CD4-positive, alpha-beta T cell (primary cell): Measurements from ENCODE around the gene CKLF. TPM values are rescaled to one million over a fixed set of nuclear protein-coding genes. Genes with fewer than 3 reads are reported as not detected.

ENCODE experiments used
- ATAC-seq: fragments of 200-7000 bp; cut with Tn5 transposase; one replicate; pipeline ENCODE4 v1.10.0; 2022; ENCODE audit warnings: mild to moderate bottlenecking; ENCODE audit not compliant: poor library complexity
- CTCF ChIA-PET: fragments of 350-600 bp; sonication (Branson Sonifier 250); formaldehyde crosslinking; loops from one replicate; lab custom pipeline; 2021; ENCODE audit warnings: antibody characterized with exemption, inconsistent platforms; lab: Charles Lee
- POLR2A ChIA-PET: fragments of 350-600 bp; sonication (Branson Sonifier 250); formaldehyde crosslinking; loops from one replicate; lab custom pipeline; 2021; ENCODE audit warnings: antibody characterized with exemption, inconsistent platforms; lab: Charles Lee
- DNase-seq, 14 experiments: peaks; one replicate each; pipeline ENCODE4 v3.0.0-alpha.2; 2013 to 2020; ENCODE audit warnings: mixed read lengths in 2 of 14
- H3K27ac ChIP-seq, 2 donors: one replicate each; pipeline versions ENCODE4 v1.5.1 to v1.7.0; 2013; ENCODE audit warnings: low read length in 2 of 2, low read depth in 1 of 2, mild to moderate bottlenecking in 1 of 2
- H3K27me3 ChIP-seq, 2 experiments: 1 replicate in 1 of 2; 2 replicates in 1 of 2; pipeline versions ENCODE4 v1.6.1 to v1.7.0; 2013; ENCODE audit warnings: low read length in 2 of 2, control low read depth in 1 of 2, mild to moderate bottlenecking in 1 of 2, moderate library complexity in 1 of 2; ENCODE audit not compliant: insufficient read depth in 2 of 2, control insufficient read depth in 1 of 2
- H3K36me3 ChIP-seq: one replicate; pipeline ENCODE4 v1.6.1; 2013; ENCODE audit warnings: low read length, control low read depth; ENCODE audit not compliant: insufficient read depth
- H3K4me1 ChIP-seq: one replicate; pipeline ENCODE4 v1.6.1; 2013; ENCODE audit warnings: low read length, control low read depth; ENCODE audit not compliant: insufficient read depth
- H3K4me3 ChIP-seq: one replicate; pipeline ENCODE4 v1.5.1; 2013; ENCODE audit warnings: mild to moderate bottlenecking, low read length, moderate library complexity
- H3K9me3 ChIP-seq, 2 experiments: 1 replicate in 1 of 2; 2 replicates in 1 of 2; pipeline versions ENCODE4 v1.6.1 to v1.7.0; 2013; ENCODE audit warnings: low read length in 2 of 2, mild to moderate bottlenecking in 2 of 2, control low read depth in 1 of 2, moderate library complexity in 1 of 2; ENCODE audit not compliant: control insufficient read depth in 1 of 2, insufficient read depth in 1 of 2
- H3K27ac Mint-ChIP-seq: one replicate; pipeline ENCODE4 v1.8.0; 2020; ENCODE audit warnings: mixed read lengths
- H3K27me3 Mint-ChIP-seq: one replicate; pipeline ENCODE4 v1.8.0; 2021; ENCODE audit warnings: mixed read lengths
- H3K36me3 Mint-ChIP-seq: one replicate; pipeline ENCODE4 v1.8.0; 2021; ENCODE audit warnings: low read depth, mixed read lengths
- H3K4me1 Mint-ChIP-seq: one replicate; pipeline ENCODE4 v1.8.0; 2021; ENCODE audit warnings: low read depth, mixed read lengths
- H3K4me3 Mint-ChIP-seq: one replicate; pipeline ENCODE4 v1.8.0; 2020; ENCODE audit warnings: mild to moderate bottlenecking, mixed read lengths
- H3K9me3 Mint-ChIP-seq: one replicate; pipeline ENCODE4 v1.8.0; 2020; ENCODE audit warnings: mixed read lengths
- intact Hi-C, 2 experiments: fragments of 100-400 bp; cut with DNase I in 1 of 2; cut with micrococcal nuclease in 1 of 2; formaldehyde crosslinking; loops; one replicate each; pipeline versions ENCODE4 v1.15.1 to v1.9.0; 2023 to 2025; cut with DNase I, micrococcal nuclease
- total RNA-seq, 174 experiments: library from RNA in 2 of 174; stranded (reverse) in 2 of 174; gene quantifications; one replicate each; pipeline ENCODE4 v1.2.3 and lab custom pipeline; 2021 to 2026
- TF ChIP-seq, protein P1 (sequence below): fragments of 200-600 bp; IDR thresholded peaks from one replicate; pipeline ENCODE4 v1.8.0; 2022; ENCODE audit warnings: antibody characterized with exemption, mild to moderate bottlenecking

CKLF gene
- total RNA-seq, 2 experiments from 2014 or later: 10.6 to 14.1 TPM

DNA sequence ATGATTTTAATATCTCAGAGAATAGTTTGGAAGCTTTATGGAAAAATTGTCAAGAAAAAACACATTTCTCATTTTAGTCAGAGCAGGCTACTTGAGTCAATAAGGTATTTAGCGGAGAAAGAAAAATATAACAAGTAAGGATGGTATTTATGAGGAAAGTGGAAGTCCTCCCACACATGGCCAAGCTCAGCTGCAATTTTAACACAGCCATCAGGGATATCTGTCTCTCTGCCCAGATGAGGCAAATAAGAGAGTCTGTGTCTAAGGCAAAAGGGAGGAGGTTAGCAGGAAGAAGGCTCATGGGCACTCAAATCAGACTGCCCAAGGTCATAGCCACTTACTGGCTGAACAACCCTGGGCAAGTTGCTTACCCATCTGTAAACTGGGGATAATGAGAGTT is 21.7 kb downstream of the CKLF start:
- Mint-ChIP-seq H3K9me3 (no peaks in the 10 kb centered on the region), H3K4me1 (peaks cover 15% of the 10 kb centered on the region), H3K36me3 (no peaks in the 10 kb centered on the region), H3K27me3 (peaks cover 5% of the 10 kb centered on the region), H3K4me3 (no peak overlapping the region), H3K27ac (no peak overlapping the region)
- peaks cover 9% of the 10 kb centered on the region for H3K4me1 ChIP-seq
- DNase-seq: no peak
- H3K27me3 ChIP-seq: peaks cover 8 to 11% of the 10 kb centered on the region in 2 experiments
- H3K9me3 ChIP-seq: no peaks in the 10 kb centered on the region
- intact Hi-C loops: no loop called here
- ChIA-PET POLR2A (no interaction called here), CTCF (interaction anchor here (1.0 to 2.9 kb wide), 3 partner anchors 12 to 58 kb away, joined by 3 to 13 read pairs (median 3); no protein-coding TSS in a partner anchor)
- no peaks in the 10 kb centered on the region for H3K36me3 ChIP-seq
- H3K27ac ChIP-seq: no peak overlapping the region
- TF ChIP-seq, protein P1, sequence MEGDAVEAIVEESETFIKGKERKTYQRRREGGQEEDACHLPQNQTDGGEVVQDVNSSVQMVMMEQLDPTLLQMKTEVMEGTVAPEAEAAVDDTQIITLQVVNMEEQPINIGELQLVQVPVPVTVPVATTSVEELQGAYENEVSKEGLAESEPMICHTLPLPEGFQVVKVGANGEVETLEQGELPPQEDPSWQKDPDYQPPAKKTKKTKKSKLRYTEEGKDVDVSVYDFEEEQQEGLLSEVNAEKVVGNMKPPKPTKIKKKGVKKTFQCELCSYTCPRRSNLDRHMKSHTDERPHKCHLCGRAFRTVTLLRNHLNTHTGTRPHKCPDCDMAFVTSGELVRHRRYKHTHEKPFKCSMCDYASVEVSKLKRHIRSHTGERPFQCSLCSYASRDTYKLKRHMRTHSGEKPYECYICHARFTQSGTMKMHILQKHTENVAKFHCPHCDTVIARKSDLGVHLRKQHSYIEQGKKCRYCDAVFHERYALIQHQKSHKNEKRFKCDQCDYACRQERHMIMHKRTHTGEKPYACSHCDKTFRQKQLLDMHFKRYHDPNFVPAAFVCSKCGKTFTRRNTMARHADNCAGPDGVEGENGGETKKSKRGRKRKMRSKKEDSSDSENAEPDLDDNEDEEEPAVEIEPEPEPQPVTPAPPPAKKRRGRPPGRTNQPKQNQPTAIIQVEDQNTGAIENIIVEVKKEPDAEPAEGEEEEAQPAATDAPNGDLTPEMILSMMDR: no peak
- no peak for ATAC-seq
- H3K4me3 ChIP-seq: no peak overlapping the region

DNA sequence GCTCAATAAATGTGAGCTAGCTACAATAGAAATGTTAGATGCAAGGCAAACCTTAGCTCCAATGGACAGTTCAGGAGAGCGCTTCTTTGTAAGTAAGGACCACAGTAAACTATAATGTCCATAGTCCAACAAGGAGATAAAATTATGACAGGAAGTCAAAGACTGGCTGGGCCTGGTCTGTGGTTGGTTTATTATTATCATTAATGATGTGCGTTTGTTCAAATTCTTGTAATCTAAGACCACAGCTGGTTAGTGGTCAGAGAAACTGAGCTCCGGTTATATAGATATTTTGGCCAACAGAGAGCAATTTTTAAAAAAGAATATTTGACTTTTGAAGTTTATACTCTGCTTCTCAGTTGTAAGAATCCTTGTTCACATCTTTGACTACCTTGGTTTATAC is 22.2 kb downstream of the CKLF start:
- ChIA-PET CTCF (interaction anchor here (1.0 to 3.0 kb wide), 4 partner anchors 12 to 59 kb away, joined by 3 to 13 read pairs (median 6); no protein-coding TSS in a partner anchor), POLR2A (no interaction called here)
- Histone ChIP-seq H3K36me3 (no peaks in the 10 kb centered on the region), H3K27ac (no peak overlapping the region), H3K27me3 (peaks cover 12 to 13% of the 10 kb centered on the region in 2 experiments), H3K4me3 (no peak overlapping the region), H3K9me3 (no peaks in the 10 kb centered on the region), H3K4me1 (peaks cover 13% of the 10 kb centered on the region)
- peaks cover 9% of the 10 kb centered on the region for H3K27me3 Mint-ChIP-seq
- H3K27ac Mint-ChIP-seq: no peak overlapping the region
- no peaks in the 10 kb centered on the region for H3K9me3 Mint-ChIP-seq
- intact Hi-C loops: no loop called here
- peaks cover 16% of the 10 kb centered on the region for H3K4me1 Mint-ChIP-seq
- H3K36me3 Mint-ChIP-seq: no peaks in the 10 kb centered on the region
- DNase-seq (no peak), ATAC-seq (no peak)
- TF ChIP-seq, protein P1: no peak
- H3K4me3 Mint-ChIP-seq: no peak overlapping the region

GRCh38 chr16:66575060-66575459 is 22.7 kb downstream of the CKLF start:
- no peak overlapping the region for H3K27ac Mint-ChIP-seq
- intact Hi-C loops: no loop called here
- DNase-seq (no peak), ATAC-seq (no peak)
- Histone ChIP-seq H3K27me3 (peaks cover 17 to 18% of the 10 kb centered on the region in 2 experiments), H3K4me3 (no peak overlapping the region), H3K36me3 (no peaks in the 10 kb centered on the region), H3K4me1 (peaks cover 15% of the 10 kb centered on the region), H3K9me3 (no peaks in the 10 kb centered on the region), H3K27ac (no peak overlapping the region)
- H3K9me3 Mint-ChIP-seq: no peaks in the 10 kb centered on the region
- peaks cover 16% of the 10 kb centered on the region for H3K4me1 Mint-ChIP-seq
- H3K36me3 Mint-ChIP-seq: no peaks in the 10 kb centered on the region
- CTCF ChIA-PET: interaction anchor here (1.4 to 3.0 kb wide), 4 partner anchors 13 to 59 kb away, joined by 3 to 13 read pairs (median 6); no protein-coding TSS in a partner anchor
- TF ChIP-seq, protein P1: no peak
- no peak overlapping the region for H3K4me3 Mint-ChIP-seq
- POLR2A ChIA-PET: interaction anchor here (0.7 kb wide), 1 partner anchor 23 kb away, joined by 3 read pairs; no protein-coding TSS in a partner anchor
- peaks cover 14% of the 10 kb centered on the region for H3K27me3 Mint-ChIP-seq
